DOHH2 (cell line): ENCODE measurements around the gene SPTBN4.

Experiments
- EZH2phosphoT487 ChIP-seq: fragments of 200-600 bp; sonication (generic); IDR thresholded peaks from 2 replicates; pipeline ENCODE4 v1.6.1; 2017; ENCODE audit warnings: borderline replicate concordance, mild to moderate bottlenecking, antibody characterized with exemption, low read length, moderate library complexity, mixed read lengths
- TF ChIP-seq, protein P1 (sequence below): fragments of 200-600 bp; sonication (generic); IDR thresholded peaks from one replicate; pipeline ENCODE4 v1.5.1; 2014; ENCODE audit warnings: antibody characterized with exemption, mild to moderate bottlenecking, low read depth, low read length; ENCODE audit not compliant: poor library complexity, severe bottlenecking

DNA sequence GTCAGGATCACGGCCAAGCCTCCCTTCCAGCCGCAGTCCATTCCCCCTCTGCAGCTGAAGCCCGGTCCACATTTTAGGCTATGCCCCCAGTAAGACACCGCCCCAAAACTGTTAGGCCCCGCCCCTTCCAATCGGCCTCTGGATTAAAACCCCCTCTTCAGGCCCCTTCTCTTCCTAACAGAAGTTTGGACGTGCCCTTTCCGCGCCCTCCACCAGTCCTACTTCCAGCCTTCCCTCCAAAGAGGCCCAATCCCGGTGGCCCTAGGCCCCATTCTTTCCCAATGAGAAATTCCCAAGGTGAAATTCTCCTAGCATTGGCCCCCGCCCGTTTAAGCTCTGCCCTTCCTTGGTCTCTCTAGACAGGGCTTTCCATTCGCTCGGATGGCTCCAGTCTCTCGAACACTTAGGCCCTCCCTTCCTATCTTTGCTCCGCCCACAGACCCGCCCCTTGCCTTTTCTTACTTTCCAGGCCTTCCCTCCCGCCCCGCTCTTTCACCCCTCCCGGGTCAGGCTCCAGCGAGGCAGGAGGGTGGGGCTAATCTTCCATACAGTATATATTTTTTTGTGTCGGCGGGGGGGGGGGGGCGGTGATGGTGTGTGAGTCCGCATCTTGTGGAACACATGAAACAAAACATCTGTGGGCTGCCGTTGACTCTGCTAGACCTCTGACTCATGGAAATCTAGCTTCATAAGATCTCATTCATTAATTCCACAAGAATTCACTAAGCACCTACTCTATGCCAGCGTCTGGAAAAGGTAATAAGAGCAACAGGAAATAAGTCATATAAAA lies 148.0 kb downstream of the SPTBN4 start:
- TF ChIP-seq, protein P1, sequence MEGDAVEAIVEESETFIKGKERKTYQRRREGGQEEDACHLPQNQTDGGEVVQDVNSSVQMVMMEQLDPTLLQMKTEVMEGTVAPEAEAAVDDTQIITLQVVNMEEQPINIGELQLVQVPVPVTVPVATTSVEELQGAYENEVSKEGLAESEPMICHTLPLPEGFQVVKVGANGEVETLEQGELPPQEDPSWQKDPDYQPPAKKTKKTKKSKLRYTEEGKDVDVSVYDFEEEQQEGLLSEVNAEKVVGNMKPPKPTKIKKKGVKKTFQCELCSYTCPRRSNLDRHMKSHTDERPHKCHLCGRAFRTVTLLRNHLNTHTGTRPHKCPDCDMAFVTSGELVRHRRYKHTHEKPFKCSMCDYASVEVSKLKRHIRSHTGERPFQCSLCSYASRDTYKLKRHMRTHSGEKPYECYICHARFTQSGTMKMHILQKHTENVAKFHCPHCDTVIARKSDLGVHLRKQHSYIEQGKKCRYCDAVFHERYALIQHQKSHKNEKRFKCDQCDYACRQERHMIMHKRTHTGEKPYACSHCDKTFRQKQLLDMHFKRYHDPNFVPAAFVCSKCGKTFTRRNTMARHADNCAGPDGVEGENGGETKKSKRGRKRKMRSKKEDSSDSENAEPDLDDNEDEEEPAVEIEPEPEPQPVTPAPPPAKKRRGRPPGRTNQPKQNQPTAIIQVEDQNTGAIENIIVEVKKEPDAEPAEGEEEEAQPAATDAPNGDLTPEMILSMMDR = no peak
- TF ChIP-seq EZH2phosphoT487 = no peak
